HG03064 (cell line): ENCODE measurements around the gene CLEC4G.

Experiments
- ATAC-seq: cut with Tn5 transposase; IDR thresholded peaks from one replicate; pipeline ENCODE4 v1.9.1; 2021; ENCODE audit warnings: low read depth; ENCODE audit not compliant: unreplicated experiment

CLEC4G gene

DNA sequence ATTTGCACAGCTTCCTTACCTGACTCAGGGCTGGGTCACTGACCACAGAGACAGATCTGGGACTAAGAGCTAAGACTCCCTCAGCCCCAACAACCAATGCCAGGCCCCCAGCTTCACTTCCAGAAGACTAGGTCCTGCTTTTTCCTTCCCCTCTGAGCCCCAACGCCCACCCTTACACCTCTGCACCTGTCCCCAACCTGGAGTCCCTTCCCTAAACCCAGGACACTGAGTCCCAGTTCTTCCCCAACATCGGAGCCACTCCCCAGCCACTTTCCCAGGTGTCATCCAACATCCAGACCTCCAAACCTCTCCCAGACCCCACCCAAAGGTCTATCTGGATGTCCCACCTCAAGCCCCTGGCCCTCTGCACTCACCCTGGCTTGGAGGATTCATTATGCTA, 32.9 kb downstream of the CLEC4G start:
- no peak for ATAC-seq

DNA sequence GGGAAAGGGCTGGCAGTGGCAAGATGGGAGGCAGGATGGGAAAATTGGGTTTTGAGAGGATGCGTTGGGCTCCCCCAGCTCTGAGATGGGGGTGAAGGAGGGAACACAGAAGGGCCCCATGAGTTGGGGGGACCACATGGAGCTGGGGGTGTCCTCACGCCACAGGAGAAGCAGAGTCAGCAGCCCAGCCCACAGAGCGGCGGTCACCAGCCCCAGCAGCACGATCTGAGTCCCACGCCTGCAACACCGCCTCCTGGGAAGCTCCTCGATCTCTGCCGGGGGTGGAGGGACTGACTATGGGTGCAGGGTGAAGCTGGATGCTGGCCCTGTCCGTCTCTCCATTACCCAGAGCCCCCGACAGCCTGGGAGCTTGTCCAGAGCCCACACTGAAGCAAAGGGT, 33.3 kb downstream of the CLEC4G start:
- no peak for ATAC-seq

DNA sequence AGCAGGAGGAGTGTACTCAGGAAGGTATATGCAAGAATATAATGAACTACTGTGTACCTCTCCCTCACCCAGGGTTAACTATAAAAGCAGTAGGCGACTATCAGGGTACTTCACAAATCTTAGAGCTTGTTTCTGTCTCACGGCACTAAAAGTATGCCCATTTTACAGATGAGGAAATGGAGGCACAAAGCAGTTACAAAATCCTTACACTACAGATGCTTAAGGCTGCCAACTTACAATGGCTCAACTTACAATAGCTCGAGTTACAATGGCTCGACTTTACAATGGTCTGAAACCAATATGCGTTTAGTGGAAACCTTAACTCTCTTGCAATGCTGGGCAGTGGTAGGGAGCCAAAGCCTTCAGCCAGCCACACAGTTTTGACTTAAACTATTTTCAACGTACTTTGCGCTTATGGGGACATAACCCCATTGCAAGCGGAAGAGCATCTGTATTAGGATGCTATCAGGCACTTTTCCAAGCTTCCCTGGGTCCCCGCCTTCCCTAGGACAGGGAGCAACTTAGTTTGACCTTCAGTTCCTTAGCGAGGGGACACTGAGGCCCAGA, 34.1 kb downstream of the CLEC4G start:
- ATAC-seq, result no peak

DNA sequence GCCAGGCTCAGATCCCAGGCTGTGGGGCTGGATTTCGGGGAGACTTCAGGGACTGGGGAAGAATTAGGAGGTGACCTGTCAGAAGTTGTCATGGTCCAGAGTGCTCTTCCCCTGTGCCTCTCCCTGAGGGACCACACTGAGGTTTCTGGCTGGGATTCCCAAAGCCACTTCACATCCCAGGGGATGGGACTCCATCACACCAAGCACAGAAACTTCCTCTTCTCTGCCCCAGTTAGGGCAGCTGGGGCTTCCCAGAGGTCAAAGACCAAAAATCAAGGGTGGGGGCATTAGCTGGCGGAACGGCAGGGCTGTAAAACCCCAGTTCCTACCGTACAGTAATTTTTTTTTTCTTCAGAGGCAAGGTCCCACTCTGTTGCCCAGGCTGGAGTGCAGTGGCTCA, 37.4 kb downstream of the CLEC4G start:
- ATAC-seq, result no peak

DNA sequence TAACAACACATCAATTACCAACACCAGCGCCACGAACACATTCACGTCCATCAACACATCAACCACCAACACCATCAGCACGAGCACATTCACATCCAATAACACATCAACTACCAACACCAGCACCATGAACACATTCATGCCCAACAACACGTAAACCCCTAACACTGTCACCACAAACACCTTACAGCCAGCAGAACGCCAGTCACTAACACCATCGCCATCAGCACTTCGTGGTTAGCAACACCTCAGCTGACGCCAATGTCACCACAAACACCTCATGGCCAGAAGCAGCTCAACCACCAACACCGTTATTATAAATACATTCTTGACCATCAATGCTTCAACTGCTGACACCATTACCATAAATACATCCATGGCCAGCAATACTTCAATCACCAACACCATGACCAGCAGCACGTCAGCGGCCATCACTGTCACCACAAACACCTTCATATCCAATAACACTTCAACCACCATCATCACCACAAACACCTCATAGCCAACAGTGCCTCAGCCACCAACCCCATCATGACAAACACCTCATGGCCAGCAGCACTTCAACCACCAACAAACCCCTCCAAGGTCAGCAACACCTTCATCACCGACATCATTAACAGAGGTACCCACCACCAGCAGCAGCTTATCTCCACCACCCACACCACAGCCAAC, 39.4 kb downstream of the CLEC4G start:
- ATAC-seq, result no peak

DNA sequence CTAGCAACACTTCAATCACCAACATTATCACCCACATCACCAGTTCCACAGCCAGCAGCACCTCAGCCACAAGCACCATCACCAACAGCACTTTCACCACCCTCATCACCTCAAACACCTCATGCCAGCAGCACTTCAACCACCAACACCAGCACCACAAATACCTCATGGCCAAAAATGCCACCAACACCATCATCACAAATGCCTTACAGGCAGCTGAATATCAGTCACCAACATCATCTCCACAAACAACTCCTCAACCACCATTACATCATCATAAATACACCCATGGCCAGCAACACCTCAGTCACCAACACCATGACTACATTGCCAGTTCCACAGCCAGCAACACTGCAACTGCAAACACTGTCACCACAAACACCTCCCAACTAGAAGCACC, 40.4 kb downstream of the CLEC4G start:
- no peak for ATAC-seq

DNA sequence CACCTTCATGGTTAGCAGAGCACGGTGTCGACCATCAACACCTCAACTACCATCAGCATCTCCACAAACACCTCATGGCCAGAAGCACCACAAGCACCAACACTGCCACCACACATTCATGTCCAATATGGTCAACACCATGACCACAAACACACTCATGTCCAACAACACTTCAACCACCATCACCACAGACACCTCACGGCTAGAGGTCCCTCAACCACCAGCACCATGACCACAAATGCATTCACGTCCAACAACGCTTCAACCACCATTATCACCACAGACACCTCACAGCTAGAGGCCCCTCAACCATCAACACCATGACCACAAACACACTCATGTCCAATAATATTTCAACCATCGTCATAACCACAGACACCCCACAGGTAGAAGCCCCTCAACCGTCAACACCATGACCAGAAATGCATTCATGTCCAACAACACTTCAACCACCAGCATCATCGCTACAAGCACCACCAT, 41.1 kb downstream of the CLEC4G start:
- no peak for ATAC-seq

DNA sequence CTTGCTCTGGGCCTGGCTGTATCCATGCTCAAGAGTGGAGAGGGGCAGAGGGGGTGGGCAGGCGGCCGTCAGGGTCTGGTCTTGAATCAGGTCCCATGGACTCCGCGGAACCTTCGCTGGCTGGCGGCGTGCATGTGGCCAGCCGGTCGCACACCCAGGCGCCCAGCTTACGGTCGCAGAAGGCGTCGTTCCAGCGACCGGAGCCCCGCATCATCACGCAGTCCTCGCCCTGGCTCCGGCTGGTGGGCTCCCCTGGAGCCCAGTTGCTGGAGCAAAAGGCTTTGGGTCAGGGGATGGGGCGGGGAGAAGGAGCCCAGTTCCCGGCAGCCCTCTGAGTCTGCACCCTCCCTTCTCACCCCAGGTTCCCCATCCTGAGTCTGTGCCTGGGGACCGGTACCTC, 42.7 kb downstream of the CLEC4G start:
- ATAC-seq, result no peak

DNA sequence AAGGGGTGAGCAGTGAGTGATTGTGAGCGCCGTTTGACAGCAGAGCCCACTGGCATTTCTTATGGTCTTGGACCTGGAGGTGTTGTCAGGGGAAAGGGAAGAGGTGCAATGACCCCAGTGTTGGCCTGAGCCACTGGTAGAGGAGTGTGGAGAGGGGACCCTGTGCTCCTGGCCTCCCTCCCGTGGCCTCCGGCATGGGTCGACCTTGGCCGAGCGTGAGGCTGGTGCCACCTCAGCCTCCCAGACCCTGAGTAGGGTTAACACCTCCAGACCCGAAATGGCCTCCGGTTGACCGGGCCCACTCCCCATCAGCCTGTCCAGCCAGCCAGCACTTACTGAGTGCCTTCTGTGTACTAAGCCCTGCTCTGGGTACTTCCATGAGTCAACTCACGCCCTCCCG, 44.7 kb downstream of the CLEC4G start:
- no peak for ATAC-seq

DNA sequence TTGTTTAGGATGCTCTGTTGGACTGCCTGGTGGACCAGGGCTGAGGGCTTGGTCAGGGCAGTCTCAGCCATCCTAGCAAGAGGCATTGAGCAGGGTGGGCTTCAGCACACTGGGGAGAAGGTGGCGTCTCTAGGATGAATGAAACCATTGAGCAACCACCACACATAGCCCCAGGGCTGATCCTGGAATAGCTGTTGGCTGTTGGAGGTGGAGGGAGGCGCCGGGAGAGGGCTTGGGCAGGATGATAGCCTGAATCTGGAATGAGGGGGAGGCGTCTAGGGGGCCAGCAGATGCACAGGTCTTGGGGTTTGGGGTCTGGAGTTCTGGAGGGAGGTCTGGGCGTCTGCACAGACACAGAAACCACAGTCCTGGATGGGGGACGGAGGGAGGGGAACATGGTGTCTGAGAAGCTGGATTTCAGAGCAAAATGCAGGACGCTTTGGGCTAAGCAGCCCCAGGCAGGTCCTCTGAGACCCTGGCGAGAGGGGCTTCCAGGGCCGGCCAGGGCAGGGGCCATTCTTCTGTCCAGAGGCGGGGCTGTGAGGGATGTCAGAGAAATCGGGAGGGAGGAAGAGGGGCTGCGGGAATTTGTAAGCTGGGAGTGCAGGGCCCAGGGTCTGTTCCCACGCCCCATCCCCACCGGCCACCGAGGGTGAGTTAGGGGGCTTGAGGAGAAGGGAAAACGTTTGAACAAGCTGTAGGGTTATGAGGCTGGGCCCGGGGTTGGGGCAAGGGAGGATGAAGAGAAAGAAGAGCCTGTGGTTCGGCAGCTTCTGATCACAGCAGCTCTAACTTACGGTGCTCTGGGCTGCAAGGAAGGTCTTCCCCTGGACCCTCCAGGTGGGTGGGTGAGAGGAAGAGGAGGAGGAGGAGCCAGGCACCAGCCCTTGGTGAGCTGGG, 46.1 kb downstream of the CLEC4G start:
- no peak for ATAC-seq

DNA sequence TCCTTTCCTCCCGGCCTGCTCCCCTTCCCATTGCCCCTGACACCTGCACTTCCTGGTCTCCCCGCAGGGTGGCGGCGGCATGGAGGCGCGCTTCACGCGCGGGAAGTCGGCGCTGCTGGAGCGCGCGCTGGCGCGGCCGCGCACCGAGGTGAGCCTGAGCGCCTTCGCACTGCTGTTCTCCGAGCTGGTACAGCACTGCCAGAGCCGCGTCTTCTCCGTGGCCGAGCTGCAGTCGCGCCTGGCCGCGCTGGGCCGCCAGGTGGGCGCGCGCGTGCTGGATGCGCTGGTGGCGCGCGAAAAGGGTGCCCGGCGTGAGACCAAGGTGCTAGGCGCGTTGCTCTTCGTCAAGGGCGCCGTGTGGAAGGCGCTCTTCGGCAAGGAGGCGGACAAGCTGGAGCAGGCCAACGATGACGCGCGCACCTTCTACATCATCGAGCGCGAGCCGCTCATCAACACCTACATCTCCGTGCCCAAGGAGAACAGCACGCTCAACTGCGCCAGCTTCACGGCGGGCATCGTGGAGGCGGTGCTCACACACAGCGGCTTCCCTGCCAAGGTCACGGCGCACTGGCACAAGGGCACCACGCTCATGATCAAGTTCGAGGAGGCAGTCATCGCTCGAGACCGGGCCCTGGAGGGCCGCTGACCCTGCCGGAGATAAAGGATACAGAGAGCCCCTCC, 49.6 kb downstream of the CLEC4G start:
- ATAC-seq, result no peak

DNA sequence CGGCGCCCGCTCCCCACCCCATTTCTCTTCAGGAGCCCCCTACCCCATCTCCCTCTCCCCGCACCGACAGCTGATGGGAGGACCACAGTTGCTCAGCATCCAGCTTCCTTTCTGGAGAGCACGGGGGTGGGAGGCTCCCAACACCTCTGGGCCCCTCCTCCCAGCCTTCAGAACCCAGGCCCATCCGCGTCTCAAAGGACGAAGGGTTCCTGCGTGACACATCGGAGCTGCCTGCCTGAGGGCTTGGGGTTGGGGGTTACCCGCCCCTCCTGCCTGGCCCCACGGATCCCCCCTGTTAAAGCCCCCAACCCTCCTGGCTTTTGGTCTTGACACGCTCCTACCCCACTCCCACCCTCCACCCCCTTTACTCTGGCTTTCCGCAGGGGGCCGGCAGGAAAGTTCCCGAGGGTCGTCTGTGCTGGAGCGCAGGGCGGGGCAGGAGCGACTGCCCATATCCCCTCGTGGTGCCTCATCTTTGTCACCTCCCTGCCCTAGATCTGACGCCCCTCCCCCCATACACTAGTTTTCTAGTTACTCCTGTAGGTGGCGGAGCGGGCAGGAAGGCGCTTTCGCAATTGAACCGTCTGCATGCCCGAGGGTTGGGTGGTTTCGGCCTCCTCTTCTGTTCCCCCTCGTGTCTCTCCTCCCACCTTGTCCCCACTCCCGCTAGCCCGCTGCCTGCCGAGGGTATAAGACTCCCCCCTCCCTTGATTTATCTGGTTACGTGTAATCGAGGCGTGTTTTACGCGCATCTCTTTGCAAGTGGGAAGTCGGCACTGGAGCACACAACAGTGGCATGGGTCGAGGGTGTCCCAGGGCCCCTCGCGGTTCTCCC, 50.4 kb downstream of the CLEC4G start:
- no peak for ATAC-seq

DNA sequence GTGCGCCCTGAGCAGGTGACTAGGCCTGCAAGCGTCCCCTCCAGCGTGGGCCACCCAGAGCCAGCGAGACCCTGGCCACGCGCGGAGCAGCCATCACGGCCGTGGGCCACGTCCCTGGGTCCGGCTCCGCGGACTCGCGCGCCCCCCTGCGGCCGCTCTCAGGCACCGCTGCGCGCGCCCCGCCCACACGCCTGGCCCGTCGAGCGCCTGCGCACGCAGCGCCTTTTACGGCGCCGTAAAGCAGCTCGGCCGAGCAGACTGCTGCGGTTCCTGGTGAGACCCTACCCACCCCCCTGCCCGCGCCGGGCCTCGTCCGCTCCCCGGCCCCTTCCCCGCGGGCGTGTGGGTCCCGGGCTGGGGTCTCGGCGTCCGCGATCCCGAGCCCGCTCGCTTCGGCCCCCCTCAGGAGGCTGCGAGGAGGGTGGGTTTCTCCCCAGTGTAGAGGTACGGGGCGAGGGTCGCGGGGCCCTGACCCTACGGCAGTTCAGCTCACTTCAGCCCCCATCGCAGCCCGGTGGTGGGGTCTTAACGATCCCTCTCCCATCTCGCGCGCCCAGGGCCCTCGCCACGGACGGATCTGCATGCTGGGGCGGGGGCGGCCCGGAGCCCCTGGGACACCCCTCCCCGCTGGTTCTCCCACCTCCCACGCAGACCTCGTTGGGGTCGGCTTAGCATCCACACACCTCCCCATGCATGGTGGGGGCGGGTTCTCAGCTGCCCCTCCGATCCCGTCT, 51.1 kb downstream of the CLEC4G start, which contains the start of gene TRAPPC5:
Gene TRAPPC5, plus strand, starts transcription at position 228 of the 734 bp plus-strand sequence. CDS start 1,421 bp downstream, outside the sequence.
- ATAC-seq, result no peak

DNA sequence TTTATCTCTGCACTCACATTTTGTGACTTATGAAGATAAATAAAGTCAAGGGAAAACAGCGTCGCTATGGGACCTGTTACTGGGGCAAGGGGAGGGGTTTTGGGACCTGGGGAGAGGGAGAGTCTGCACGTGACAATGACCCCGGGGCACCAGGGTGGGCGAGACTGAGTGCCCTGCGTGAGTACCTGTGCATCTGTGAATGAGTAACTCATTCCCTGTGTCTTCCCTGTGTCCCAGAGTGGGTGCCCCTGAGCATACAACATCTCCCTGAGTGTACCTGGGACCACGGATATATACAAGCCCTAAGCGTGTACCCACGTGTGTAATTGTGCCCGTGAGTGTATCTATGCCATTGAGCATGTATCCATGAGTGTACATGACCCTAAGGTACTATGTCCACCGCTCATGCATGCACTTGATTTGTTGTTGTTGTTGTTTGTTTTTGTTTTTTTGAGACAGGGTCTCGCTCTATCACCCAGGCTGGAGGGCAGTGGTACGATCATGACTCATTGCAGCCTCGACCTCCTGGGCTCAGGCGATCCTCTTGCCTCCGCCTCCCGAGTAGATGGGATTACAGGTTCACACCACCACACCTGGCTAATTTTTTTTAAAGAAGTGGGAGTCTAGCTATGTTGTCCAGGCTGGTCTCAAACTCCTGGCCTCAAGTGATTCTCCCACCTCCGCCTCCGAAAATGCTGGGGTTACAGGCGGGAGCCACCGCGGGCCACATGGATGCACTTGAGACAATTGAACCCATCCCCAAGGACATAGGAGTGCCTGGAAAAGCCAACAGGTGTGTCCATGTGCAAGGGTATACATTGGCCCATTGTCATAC, 51.9 kb downstream of the CLEC4G start:
- no peak for ATAC-seq

DNA sequence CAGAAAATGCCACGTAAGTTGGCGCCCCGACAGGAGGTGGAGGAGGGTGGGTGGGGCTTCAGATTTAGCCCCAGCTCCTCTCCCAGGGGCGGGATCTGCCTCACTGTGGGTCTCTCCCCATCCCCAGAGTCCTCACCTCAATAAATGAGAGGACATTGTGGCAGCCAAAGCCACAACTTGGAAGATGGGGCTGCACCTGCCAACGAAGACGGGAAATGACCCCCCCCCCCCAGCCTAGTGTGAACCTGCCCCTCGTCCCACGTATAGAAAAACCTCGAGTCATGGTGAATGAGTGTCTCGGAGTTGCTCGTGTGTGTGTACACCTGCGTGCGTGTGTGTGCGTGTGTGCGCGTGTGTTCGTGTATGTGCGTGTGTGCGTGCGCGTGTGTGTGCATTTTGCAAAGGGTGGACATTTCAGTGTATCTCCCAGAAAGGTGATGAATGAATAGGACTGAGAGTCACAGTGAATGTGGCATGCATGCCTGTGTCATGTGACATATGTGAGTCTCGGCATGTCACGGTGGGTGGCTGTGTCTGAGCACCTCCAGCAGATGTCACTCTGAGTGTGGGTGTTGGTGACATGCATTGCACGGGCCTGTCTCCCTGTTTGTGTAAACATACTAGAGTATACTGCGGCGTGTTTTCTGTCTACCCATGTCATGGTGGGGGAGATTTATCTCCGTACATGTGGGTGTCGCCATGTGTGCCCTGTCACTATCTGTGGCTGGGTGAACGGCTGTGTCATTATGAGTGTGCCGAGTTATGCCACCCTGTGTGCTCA, 52.7 kb downstream of the CLEC4G start:
- no peak for ATAC-seq
